PC-3 (cell line): Measurements from ENCODE around the gene ARPC5. TPM values are rescaled to one million over a fixed set of nuclear protein-coding genes. Genes with fewer than 3 reads are reported as not detected.

Experiments
- ATAC-seq: fragments of 200-7000 bp; cut with Tn5 transposase; 2 replicates; pipeline ENCODE4 v1.9.1; 2020; ENCODE audit warnings: mild to moderate bottlenecking, moderate library complexity
- BruUV-seq: library from RNA; stranded (reverse); fragments of 400-500 nt; replicated peaks from 2 replicates; lab custom pipeline; 2021; lab: Mats Ljungman, UMichigan
- CTCF ChIA-PET: fragments of 300-600 bp; sonication (Branson Sonifier 250); formaldehyde crosslinking; loops from one replicate; lab custom pipeline; 2022; ENCODE audit warnings: antibody characterized with exemption; lab: Charles Lee
- POLR2A ChIA-PET: fragments of 300-600 bp; sonication (Branson Sonifier 250); formaldehyde crosslinking; loops from one replicate; lab custom pipeline; 2022; ENCODE audit warnings: antibody characterized with exemption; ENCODE audit not compliant: unreplicated experiment; lab: Charles Lee
- DNase-seq: peaks from one replicate; pipeline ENCODE4 v3.0.0-alpha.2; 2015
- H2AFZ ChIP-seq: fragments of 300-600 bp; sonication (generic); 2 replicates; pipeline ENCODE4 v1.6.0; 2016; ENCODE audit warnings: antibody characterized with exemption, low read length
- H3F3A ChIP-seq: fragments of 300-600 bp; sonication (generic); one replicate; pipeline ENCODE4 v1.6.0; 2017; ENCODE audit warnings: antibody characterized with exemption, low read length, control low read depth, mild to moderate bottlenecking; ENCODE audit not compliant: unreplicated experiment
- H3K27ac ChIP-seq: fragments of 300-600 bp; sonication (generic); 2 replicates; pipeline ENCODE4 v1.5.1; 2016; ENCODE audit warnings: mild to moderate bottlenecking, low read length
- H3K27me3 ChIP-seq: fragments of 300-600 bp; sonication (generic); 2 replicates; pipeline ENCODE4 v1.6.1; 2016; ENCODE audit warnings: low read length, mixed read lengths
- H3K36me3 ChIP-seq: fragments of 300-600 bp; sonication (generic); 2 replicates; pipeline ENCODE4 v1.6.1; 2016; ENCODE audit warnings: low read depth, mixed run types, low read length, mixed read lengths
- H3K4me1 ChIP-seq: fragments of 300-600 bp; sonication (generic); 2 replicates; pipeline ENCODE4 v1.5.1; 2016; ENCODE audit warnings: low read length; ENCODE audit not compliant: insufficient read depth
- H3K4me2 ChIP-seq: fragments of 300-600 bp; sonication (generic); 2 replicates; pipeline ENCODE4 v1.6.0; 2016; ENCODE audit warnings: low read length
- H3K4me3 ChIP-seq: fragments of 300-600 bp; sonication (generic); 2 replicates; pipeline ENCODE4 v1.5.1; 2016; ENCODE audit warnings: mild to moderate bottlenecking, low read length, mixed read lengths
- H3K79me2 ChIP-seq: fragments of 300-600 bp; sonication (generic); 2 replicates; pipeline ENCODE4 v1.6.1; 2017; ENCODE audit warnings: low read length, mixed read lengths
- H3K9ac ChIP-seq: fragments of 300-600 bp; sonication (generic); 2 replicates; pipeline ENCODE4 v1.6.0; 2016; ENCODE audit warnings: mild to moderate bottlenecking, low read length
- H3K9me2 ChIP-seq: fragments of 300-600 bp; sonication (generic); replicated peaks from 2 replicates; pipeline ENCODE4 v1.6.1; 2016; ENCODE audit warnings: mixed run types, low read length, mixed read lengths
- H3K9me3 ChIP-seq: fragments of 300-600 bp; sonication (generic); 2 replicates; pipeline ENCODE4 v1.6.1; 2016; ENCODE audit warnings: low read length, mixed read lengths
- H4K20me1 ChIP-seq: fragments of 300-600 bp; sonication (generic); 2 replicates; pipeline ENCODE4 v1.6.1; 2016; ENCODE audit warnings: low read length, mixed read lengths
- EZH2 ChIP-seq: fragments of 300-600 bp; sonication (generic); IDR thresholded peaks from one replicate; pipeline ENCODE4 v1.6.1; 2017; ENCODE audit warnings: antibody characterized with exemption, mild to moderate bottlenecking, low read length; ENCODE audit not compliant: unreplicated experiment
- EZH2phosphoT487 ChIP-seq: fragments of 300-600 bp; sonication (generic); IDR thresholded peaks from 2 replicates; pipeline ENCODE4 v1.6.1; 2018; ENCODE audit warnings: mild to moderate bottlenecking, antibody characterized with exemption, low read length, borderline replicate concordance
- intact Hi-C: fragments of 100-400 bp; cut with micrococcal nuclease; formaldehyde crosslinking; loops from 2 replicates; pipeline ENCODE4 v1.9.0; 2023
- total RNA-seq: library from RNA; depleted of rRNA; stranded (reverse); fragments of >200 nt; gene quantifications from 2 replicates; pipeline ENCODE4 v1.2.3, GENCODE V29; 2014
- TF ChIP-seq, protein P1 (sequence below): fragments of 300-600 bp; sonication (generic); conservative IDR thresholded peaks from 2 replicates; pipeline ENCODE4 v1.5.1; 2017; ENCODE audit warnings: antibody characterized with exemption, low read depth, mild to moderate bottlenecking, low read length

ARPC5 gene
- total RNA-seq, 1 experiment from 2014 or later: 76.1 TPM

DNA sequence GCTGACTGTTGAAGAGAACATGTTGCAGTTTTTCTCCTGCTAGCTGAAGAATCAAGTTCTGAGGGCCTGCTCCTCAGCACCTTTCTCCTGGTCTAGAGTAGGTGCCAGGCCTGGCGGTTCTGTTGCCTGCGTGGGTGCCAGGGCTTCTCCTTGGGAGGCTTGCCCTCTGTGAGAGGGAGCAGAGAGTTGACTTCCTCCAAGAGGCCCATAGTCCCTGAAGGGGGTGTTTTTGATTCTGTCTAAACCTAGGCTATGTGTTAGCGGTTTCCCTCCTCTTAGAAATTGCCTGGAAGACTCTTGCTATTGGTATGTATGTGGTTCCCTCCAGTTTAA lies 17.8 kb upstream of the ARPC5 start:
- H3K27ac ChIP-seq: no peak overlapping the region
- H3K79me2 ChIP-seq: no peaks in the 10 kb centered on the region
- no peaks in the 10 kb centered on the region for H3K27me3 ChIP-seq
- TF ChIP-seq EZH2phosphoT487 (no peak), EZH2 (no peak)
- POLR2A ChIA-PET: no interaction called here
- H3K9me2 ChIP-seq: no peaks in the 10 kb centered on the region
- CTCF ChIA-PET: interaction anchor here (1.0 kb wide), 1 partner anchor 31 kb away, joined by 4 read pairs; no protein-coding TSS in a partner anchor
- H3K4me1 ChIP-seq: no peaks in the 10 kb centered on the region
- no peak overlapping the region for H3K4me2 ChIP-seq
- H3K9me3 ChIP-seq: no peaks in the 10 kb centered on the region
- BruUV-seq: no TSS peak
- intact Hi-C loops: no loop called here
- H3K36me3 ChIP-seq: no peaks in the 10 kb centered on the region
- DNase-seq: no peak
- no peak overlapping the region for H2AFZ ChIP-seq
- H3F3A ChIP-seq: no peaks in the 10 kb centered on the region
- H3K9ac ChIP-seq: no peak overlapping the region
- no peak overlapping the region for H3K4me3 ChIP-seq
- no peaks in the 10 kb centered on the region for H4K20me1 ChIP-seq
- no peak for ATAC-seq

DNA sequence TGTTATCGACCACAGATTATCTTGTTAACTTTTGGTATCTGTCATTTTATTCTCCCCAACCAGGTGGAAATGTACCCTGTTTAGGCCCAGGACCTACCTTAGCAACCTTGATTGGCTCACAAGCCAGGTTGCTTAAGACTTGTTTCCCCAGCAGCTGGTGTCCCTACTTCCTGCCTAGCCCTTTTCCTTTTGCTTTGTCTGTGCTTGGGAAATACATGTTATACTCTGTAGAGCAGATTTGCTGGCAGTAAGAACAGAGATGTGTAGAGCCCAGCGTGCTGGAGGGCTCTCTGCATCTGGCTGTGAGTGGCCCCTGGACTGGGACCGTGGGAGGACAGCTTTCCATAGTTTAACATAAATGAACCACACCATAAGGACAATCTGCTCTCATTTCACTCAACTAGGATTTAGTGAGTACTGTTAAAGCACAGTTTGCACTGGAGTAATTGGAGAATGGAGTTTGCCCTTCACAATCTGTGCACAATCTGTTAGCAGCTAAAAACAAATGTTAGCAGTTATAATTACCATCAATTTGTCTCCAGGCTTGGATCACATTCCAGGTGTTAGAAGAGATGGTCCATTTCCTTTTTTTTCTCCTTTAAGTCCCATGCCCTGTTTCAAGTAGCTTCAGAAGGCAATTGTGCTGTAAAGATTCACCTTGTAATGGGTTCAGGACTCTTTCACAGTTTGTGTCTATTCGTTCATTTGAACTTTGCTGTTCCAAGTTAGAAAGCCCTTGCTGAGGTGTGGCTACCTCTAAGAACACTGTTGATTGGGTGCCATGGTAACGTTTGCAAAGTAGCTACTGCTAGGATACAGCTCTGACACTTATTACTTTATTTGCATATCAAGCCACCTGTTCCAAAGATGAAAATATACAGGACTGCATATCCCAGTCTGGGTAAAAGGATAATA lies 17.2 kb upstream of the ARPC5 start, which contains the start of gene APOBEC4:
TSS of gene APOBEC4 (minus strand) at position 770 of the 915 bp plus-strand sequence. CDS start 4,535 bp downstream, outside the sequence.
- intact Hi-C loops: no loop called here
- POLR2A ChIA-PET: no interaction called here

DNA sequence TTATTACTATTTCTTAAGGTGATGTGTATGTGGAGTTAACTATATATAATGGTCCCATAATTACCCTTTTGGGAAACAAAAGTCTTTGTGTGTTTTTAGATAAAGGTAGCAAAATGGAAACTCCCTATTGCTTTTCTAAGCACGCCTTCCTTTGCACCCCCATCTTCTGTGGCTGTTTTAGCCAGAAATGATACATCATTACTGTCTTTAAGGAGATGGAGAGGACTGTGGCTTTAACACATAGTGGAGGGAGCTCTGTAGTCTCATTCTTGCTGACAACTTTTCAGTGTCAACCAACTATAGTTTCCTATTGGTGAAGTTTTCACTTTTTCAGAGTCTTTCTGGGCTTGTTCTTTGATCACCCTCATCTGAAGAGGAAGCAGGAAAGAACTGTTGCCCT lies 16.5 kb upstream of the ARPC5 start:
- ChIA-PET CTCF (no interaction called here), POLR2A (no interaction called here)
- BruUV-seq: no TSS peak
- H3K79me2 ChIP-seq: no peaks in the 10 kb centered on the region
- H3K27me3 ChIP-seq: no peaks in the 10 kb centered on the region
- intact Hi-C loops: no loop called here
- no peaks in the 10 kb centered on the region for H3K4me1 ChIP-seq
- ATAC-seq: no peak
- no peak overlapping the region for H2AFZ ChIP-seq
- no peak for DNase-seq
- H3K4me3 ChIP-seq: no peak overlapping the region
- H3K36me3 ChIP-seq: no peaks in the 10 kb centered on the region
- H3K9ac ChIP-seq: no peak overlapping the region
- no peaks in the 10 kb centered on the region for H4K20me1 ChIP-seq
- no peak for TF ChIP-seq EZH2phosphoT487
- TF ChIP-seq EZH2: no peak
- TF ChIP-seq, protein P1, sequence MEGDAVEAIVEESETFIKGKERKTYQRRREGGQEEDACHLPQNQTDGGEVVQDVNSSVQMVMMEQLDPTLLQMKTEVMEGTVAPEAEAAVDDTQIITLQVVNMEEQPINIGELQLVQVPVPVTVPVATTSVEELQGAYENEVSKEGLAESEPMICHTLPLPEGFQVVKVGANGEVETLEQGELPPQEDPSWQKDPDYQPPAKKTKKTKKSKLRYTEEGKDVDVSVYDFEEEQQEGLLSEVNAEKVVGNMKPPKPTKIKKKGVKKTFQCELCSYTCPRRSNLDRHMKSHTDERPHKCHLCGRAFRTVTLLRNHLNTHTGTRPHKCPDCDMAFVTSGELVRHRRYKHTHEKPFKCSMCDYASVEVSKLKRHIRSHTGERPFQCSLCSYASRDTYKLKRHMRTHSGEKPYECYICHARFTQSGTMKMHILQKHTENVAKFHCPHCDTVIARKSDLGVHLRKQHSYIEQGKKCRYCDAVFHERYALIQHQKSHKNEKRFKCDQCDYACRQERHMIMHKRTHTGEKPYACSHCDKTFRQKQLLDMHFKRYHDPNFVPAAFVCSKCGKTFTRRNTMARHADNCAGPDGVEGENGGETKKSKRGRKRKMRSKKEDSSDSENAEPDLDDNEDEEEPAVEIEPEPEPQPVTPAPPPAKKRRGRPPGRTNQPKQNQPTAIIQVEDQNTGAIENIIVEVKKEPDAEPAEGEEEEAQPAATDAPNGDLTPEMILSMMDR: no peak
- H3K9me3 ChIP-seq: no peaks in the 10 kb centered on the region
- no peaks in the 10 kb centered on the region for H3K9me2 ChIP-seq
- no peak overlapping the region for H3K4me2 ChIP-seq
- H3F3A ChIP-seq: no peaks in the 10 kb centered on the region
- H3K27ac ChIP-seq: no peak overlapping the region

More for the DNA sequence above, 17.2 kb upstream of the ARPC5 start, which contains the start of gene APOBEC4:
- Histone ChIP-seq H3K9me3 (no peaks in the 10 kb centered on the region), H3F3A (no peaks in the 10 kb centered on the region), H3K36me3 (no peaks in the 10 kb centered on the region), H4K20me1 (no peaks in the 10 kb centered on the region), H3K27ac (no peak within 1 kb of the TSS), H3K9ac (no peak within 1 kb of the TSS), H3K27me3 (no peaks in the 10 kb centered on the region), H3K4me1 (no peaks in the 10 kb centered on the region), H3K4me3 (no peak within 1 kb of the TSS), H3K4me2 (no peak within 1 kb of the TSS), H3K79me2 (no peaks in the 10 kb centered on the region), H2AFZ (no peak within 1 kb of the TSS), H3K9me2 (no peaks in the 10 kb centered on the region)
- CTCF ChIA-PET: interaction anchor here (1.0 kb wide), 1 partner anchor 32 kb away, joined by 4 read pairs; no protein-coding TSS in a partner anchor
- BruUV-seq: no TSS peak
- DNase-seq (no peak), ATAC-seq (no peak)
- TF ChIP-seq, protein P1: no peak
- TF ChIP-seq EZH2 (no peak), EZH2phosphoT487 (no peak)
